NCI-H748 (cell line): ENCODE results near the gene KLHL29.

ENCODE experiments used
- DNase-seq: peaks from one replicate; lab custom pipeline; 2025; ENCODE audit not compliant: unreplicated experiment; lab: John Stamatoyannopoulos, UW

Gene KLHL29

GRCh38 chr2:23489471-23490322 lies 104.7 kb downstream of the KLHL29 start:
- no peak for DNase-seq

DNA sequence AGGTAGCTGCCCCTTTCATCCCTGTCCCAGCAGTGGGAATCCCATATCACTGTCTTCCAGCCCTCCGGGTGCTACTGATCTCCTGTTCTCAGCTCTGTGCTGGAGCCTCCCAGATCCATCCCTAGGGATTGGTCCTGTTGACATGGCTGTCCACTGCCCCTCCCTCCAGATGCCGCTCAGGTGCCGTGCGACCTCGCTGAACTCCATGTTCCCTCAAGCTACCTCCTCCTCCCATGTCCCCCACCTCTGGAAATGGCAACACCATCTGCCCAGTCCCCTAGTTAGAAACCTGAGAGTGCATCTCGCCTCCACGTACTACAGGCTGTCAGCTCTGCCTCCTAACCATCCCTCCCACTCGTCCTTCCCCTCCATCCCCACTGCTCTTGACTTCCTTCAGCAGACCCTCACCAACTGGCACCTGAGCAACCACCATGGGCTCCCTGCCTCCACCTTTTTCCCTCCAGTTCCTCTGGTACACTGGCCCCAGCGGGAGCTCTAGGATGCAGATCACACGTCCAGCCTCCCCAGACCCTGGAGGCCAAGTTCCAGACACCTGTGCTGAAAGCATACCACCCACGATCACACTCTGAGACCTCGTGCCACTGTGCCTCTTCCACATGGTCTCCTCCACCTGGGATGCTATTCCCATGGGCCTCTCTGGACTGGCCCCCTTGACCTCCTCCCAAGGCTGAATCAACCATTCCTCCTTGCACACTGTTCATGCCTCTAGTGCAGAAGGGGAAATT lies 106.8 kb downstream of the KLHL29 start:
- no peak for DNase-seq

DNA sequence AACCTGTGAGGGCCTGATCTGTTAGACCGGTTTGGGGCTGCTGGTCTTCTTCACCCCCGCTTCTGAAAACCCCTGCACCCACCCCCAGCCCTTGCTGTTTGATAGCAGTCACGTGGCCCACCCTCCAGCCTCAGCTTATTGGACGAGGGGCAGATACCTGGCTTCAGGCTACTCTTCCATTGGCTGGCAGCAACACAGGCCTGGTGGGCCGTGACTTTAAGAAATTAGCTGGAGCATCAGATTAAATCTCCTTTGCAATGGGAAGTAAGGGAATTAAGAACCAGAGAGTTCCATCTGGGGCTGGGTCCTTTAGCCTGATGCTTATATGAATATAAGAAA lies 107.3 kb downstream of the KLHL29 start:
- DNase-seq, result no peak

GRCh38 chr2:23492921-23493320 lies 107.9 kb downstream of the KLHL29 start:
- no peak for DNase-seq

- DNase-seq, result no peak
Observed at GRCh38 chr2:23493846-23494245, 108.9 kb downstream of the KLHL29 start.

- DNase-seq, result no peak
Observed at GRCh38 chr2:23494286-23494685, 109.3 kb downstream of the KLHL29 start.

- no peak for DNase-seq
Observed at GRCh38 chr2:23495661-23496114, 110.7 kb downstream of the KLHL29 start.

- no peak for DNase-seq
Observed at GRCh38 chr2:23496456-23496855, 111.5 kb downstream of the KLHL29 start.

DNA sequence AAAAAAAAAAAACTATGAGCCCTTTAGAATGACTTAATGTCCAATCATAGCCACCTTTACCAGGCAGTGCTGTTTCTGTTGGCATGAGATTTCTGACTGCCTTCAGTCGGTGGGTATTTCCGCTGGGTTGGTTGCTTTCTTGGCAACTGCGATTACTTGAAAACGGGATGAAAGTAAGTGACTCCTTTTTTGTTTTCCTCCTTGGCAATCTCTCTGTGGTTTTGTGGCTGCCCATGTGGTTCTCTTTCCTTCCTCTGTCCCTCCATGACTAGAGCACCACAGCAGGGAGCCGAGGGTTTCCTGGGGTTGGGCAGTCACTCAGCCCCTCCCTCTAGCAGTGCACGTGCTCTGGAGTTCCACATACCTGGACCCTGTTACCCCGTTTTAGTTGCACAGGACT lies 112.1 kb downstream of the KLHL29 start:
- DNase-seq, result no peak

GRCh38 chr2:23497536-23497935 lies 112.6 kb downstream of the KLHL29 start:
- DNase-seq, result no peak

- DNase-seq, result no peak
Observed at GRCh38 chr2:23498943-23499342, 114.0 kb downstream of the KLHL29 start.

DNA sequence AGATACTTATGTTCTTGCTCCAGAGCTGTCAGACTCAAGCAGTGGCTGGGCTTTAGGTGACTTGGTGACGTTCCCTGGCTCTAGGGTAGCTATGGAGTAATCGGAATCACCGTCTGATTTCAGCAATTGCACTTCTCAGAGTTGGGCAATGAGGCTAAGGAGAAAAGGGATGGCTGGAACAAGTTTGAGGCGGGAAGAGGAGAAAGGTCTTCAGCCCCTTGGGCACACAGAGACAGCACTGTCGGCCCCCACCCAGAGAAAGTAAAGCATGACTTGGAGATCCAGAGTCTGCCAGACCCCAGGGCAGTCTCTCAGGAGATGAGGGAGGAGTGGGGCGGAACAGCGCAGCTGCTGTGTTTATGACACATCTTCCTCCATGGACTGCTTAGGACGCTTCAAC lies 114.5 kb downstream of the KLHL29 start:
- DNase-seq, result no peak

- DNase-seq, result no peak
Observed at GRCh38 chr2:23500836-23501235, 115.9 kb downstream of the KLHL29 start.

DNA sequence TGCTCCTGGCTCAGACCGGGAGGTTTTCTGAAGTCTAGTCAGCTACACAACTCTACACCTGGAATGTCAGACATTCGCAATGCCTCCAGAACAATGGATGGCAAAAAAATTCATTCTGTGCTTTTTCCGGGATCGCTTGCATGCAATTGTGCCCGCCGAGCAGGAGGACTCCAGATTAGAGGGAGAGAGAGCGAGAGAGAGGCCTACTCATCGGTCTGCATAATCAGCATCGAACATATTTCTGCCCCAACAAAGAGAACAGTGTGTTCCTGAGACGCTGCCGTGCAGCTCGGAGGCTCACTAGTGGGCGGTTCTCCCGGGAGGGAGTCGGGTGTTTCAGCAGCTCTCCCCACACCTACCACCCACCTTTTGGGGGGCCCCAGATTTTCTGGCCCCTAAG lies 117.1 kb downstream of the KLHL29 start:
- DNase-seq, result no peak

- DNase-seq, result no peak
Observed at GRCh38 chr2:23503097-23503496, 118.1 kb downstream of the KLHL29 start.

DNA sequence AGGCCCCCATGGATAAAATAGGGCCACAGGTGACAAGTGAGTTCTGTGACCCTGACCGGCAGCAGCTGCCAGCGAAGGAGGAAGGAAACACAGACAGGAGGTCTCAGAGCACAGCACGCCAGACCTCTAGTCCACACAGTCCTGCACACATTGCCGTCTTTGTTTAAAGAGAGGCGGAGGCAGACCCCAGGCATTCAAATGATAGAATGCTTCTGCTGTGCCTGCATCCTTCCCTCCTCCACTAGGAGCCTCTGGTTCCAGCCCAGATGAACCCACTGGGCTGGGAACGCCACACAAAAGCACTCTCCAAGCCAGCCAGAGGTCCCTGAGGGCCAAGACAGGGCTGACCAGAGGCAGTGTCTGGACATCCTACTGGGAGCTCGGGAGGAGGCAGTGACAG lies 118.7 kb downstream of the KLHL29 start:
- DNase-seq, result no peak

DNA sequence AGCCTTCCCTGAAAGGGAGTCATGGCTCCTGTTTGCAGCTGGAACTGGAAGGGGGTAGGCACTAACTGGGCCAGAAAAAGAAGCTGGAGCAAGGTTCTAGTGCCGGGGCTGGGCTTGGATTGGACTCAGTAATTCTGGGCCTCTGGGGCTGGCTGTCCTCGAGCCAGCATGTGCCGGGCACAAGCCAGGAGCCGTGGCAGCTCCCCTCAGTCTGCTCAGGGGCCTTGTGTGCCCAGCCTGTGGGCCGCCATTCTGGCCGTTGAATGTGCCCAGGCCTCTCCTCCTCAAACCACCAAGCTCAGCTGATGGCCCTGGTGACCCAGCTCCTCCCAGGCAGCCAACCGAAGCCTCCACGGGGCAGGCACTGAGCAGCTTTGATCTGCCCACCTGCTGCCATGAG lies 119.6 kb downstream of the KLHL29 start:
- DNase-seq, result no peak

GRCh38 chr2:23505218-23505983 lies 120.4 kb downstream of the KLHL29 start:
- no peak for DNase-seq

DNA sequence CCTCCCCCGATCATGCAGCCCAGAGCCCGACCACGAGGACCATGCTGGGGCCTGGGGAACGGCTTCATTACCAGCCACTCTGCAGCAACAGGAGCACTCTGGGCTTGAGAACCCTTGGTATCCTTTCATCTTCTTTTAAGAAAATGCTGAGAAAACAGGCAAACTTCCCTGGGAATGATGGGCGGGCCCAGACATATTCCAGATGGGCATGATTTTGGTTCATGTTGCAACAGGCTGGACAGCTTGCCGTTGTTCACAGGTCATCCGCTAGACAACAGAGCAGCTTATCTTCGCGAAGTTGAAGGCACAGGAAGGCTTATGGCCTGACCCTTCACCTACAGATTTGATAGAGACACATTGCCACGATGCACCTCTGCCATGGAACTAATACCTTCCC lies 121.0 kb downstream of the KLHL29 start:
- DNase-seq, result no peak

DNA sequence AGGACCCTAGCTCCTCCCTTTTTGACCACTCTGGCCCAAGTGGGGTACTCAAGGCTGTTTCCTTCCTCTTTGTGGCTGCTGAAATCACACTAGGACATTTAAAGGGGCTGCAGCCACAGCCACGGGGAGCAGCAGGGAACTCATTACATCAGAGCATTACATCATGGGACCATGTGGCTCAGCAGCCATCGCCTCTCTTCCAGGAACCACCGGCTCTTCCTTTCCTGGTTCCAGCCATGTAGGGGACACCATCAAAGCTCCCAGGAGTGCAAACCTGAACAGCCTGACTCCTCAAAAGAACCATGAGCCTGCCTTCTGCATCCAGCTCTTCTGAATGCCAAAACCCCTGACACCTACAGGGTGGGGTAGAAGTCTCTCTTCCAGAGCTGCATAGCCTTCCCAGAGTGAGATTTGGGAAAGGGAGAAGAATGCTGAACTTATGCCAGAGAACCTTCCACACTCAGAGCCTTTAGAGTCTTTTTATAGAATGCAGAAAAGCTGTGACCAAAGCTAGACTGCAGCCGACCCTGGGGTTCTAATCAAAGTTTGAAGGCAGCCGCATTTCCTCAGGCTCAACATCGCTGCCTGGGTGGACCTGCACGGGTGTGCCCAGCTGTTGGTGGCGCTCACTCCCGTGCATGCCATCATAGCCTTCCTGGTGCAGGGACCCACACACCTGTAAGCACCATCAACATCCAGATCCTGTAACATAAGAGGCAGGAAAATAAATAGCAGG lies 121.7 kb downstream of the KLHL29 start:
- no peak for DNase-seq
